GM12873 (cell line): ENCODE data around the gene LAMC3.

Source experiments
- TF ChIP-seq, protein P1 (sequence below): IDR thresholded peaks from 2 replicates; pipeline ENCODE4 v1.5.1; 2012; ENCODE audit warnings: low read depth, mild to moderate bottlenecking, moderate library complexity, low read length, control low read depth; ENCODE audit not compliant: insufficient read depth; ENCODE audit errors: missing control alignments

LAMC3 gene

DNA sequence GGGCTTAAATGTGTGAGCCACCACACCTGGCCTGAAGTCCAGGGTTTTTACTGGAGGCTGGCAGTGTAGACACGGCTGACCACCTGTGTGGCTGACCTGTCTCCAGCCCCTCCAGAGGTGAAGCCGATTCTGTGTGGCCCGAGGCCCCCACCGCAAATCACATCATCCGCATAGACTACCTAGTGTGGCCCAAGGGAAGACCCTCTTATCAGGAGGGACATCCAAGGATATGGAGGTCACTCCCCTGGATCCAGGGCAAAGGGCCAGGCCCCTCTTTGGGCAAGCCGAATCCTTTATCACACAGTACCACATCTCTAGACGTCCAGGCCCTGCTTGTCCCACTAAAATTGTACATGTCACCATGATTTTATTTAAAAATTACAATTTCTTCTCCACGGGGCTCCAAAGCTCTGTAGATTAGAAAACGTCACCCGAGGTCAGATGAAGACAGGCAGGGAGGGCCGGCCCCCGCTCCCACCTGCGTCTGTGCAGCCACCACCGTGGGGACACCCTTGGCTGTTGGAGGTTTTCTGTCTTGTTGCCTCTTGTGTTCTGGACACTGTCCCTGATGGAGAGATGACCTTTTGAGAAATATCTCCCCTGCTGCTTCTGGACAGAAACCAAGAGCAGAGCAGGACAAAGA is 20.1 kb downstream of the LAMC3 start:
- TF ChIP-seq, protein P1, sequence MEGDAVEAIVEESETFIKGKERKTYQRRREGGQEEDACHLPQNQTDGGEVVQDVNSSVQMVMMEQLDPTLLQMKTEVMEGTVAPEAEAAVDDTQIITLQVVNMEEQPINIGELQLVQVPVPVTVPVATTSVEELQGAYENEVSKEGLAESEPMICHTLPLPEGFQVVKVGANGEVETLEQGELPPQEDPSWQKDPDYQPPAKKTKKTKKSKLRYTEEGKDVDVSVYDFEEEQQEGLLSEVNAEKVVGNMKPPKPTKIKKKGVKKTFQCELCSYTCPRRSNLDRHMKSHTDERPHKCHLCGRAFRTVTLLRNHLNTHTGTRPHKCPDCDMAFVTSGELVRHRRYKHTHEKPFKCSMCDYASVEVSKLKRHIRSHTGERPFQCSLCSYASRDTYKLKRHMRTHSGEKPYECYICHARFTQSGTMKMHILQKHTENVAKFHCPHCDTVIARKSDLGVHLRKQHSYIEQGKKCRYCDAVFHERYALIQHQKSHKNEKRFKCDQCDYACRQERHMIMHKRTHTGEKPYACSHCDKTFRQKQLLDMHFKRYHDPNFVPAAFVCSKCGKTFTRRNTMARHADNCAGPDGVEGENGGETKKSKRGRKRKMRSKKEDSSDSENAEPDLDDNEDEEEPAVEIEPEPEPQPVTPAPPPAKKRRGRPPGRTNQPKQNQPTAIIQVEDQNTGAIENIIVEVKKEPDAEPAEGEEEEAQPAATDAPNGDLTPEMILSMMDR: no peak

- TF ChIP-seq, protein P1: no peak
These were observed 20.6 kb downstream of the LAMC3 start for GRCh38 chr9:131029574-131029952.

GRCh38 chr9:131030239-131031004 is 21.4 kb downstream of the LAMC3 start:
- TF ChIP-seq, protein P1: no peak

GRCh38 chr9:131031005-131031641 is 22.1 kb downstream of the LAMC3 start:
- TF ChIP-seq, protein P1: no peak

- TF ChIP-seq, protein P1: no peak
These were observed 22.6 kb downstream of the LAMC3 start for GRCh38 chr9:131031642-131032005.

DNA sequence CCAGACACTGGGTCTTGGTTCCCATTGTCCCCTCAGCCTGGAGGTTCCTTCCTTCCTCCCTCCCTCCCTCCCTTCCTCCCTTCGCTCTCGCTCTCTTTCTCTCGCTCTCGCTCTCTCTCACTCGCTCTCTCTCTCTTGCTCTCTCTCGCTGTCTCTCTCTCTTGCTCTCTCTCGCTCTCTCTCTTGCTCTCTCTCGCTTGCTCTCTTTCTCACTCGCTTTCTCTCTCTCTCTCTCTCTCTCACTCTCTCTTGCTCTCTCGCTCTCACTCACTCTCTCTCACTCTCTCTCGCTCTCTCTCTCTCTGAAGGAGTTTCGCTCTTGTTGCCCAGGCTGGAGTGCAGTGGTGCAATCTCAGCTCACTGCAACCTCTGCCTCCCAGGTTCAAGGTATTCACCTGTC is 23.4 kb downstream of the LAMC3 start:
- TF ChIP-seq, protein P1: no peak
